GM23338 (cell line): Measurements from ENCODE around the gene TSEN2. TPM values are rescaled to one million over a fixed set of nuclear protein-coding genes. Genes with fewer than 3 reads are reported as not detected.

Experiments used
- ATAC-seq: fragments of 200-7000 bp; cut with Tn5 transposase; 3 replicates; pipeline ENCODE4 v1.9.1; 2020
- DNase-seq: peaks from one replicate; pipeline ENCODE4 v3.0.0-alpha.2; 2015; ENCODE audit warnings: low spot score
- H2AFZ ChIP-seq: fragments of 200-600 bp; sonication (generic); 2 replicates; pipeline ENCODE4 v1.8.0; 2016; ENCODE audit warnings: antibody characterized with exemption, mild to moderate bottlenecking, moderate library complexity
- H3F3A ChIP-seq: fragments of 200-600 bp; sonication (generic); replicated peaks from 2 replicates; pipeline ENCODE4 v1.8.0; 2017; ENCODE audit warnings: antibody characterized with exemption, mixed run types, low read depth
- H3K27ac ChIP-seq: fragments of 200-600 bp; sonication (generic); 2 replicates; pipeline ENCODE4 v1.6.1; 2016; ENCODE audit warnings: low read depth
- H3K27me3 ChIP-seq: fragments of 200-600 bp; sonication (generic); 2 replicates; pipeline ENCODE4 v1.8.0; 2016; ENCODE audit warnings: mild to moderate bottlenecking, mixed run types, moderate library complexity; ENCODE audit not compliant: insufficient read depth
- H3K36me3 ChIP-seq: fragments of 200-600 bp; sonication (generic); 2 replicates; pipeline ENCODE4 v1.8.0; 2016; ENCODE audit warnings: mild to moderate bottlenecking; ENCODE audit not compliant: insufficient read depth
- H3K4me1 ChIP-seq: fragments of 200-600 bp; sonication (generic); 2 replicates; pipeline ENCODE4 v1.8.0; 2016; ENCODE audit warnings: mild to moderate bottlenecking, moderate library complexity; ENCODE audit not compliant: insufficient read depth
- H3K4me2 ChIP-seq: fragments of 200-600 bp; sonication (generic); 2 replicates; pipeline ENCODE4 v1.7.1; 2017; ENCODE audit warnings: mixed run types
- H3K4me3 ChIP-seq: fragments of 200-600 bp; sonication (generic); 2 replicates; pipeline ENCODE4 v1.6.1; 2016; ENCODE audit warnings: mixed run types
- H3K79me2 ChIP-seq: fragments of 200-600 bp; sonication (generic); replicated peaks from 2 replicates; pipeline ENCODE4 v1.8.0; 2017; ENCODE audit warnings: mild to moderate bottlenecking; ENCODE audit not compliant: insufficient read depth
- H3K9me2 ChIP-seq: fragments of 200-600 bp; sonication (generic); 2 replicates; pipeline ENCODE4 v1.8.0; 2017; ENCODE audit not compliant: insufficient read depth
- H4K20me1 ChIP-seq: fragments of 200-600 bp; sonication (generic); replicated peaks from 2 replicates; pipeline ENCODE4 v1.8.0; 2017; ENCODE audit warnings: mild to moderate bottlenecking; ENCODE audit not compliant: insufficient read depth
- H3K27ac Mint-ChIP-seq: 2 replicates; pipeline ENCODE4 v1.8.0; 2020; ENCODE audit warnings: inconsistent platforms, mild to moderate bottlenecking, moderate library complexity, mixed read lengths
- H3K27me3 Mint-ChIP-seq: 3 replicates; pipeline ENCODE4 v1.8.0; 2022; ENCODE audit warnings: low read depth, mild to moderate bottlenecking, moderate library complexity, mixed read lengths, inconsistent platforms; ENCODE audit not compliant: insufficient read depth, poor library complexity
- H3K36me3 Mint-ChIP-seq: 3 replicates; pipeline ENCODE4 v1.8.0; 2021; ENCODE audit warnings: low read depth, mild to moderate bottlenecking, inconsistent platforms, moderate library complexity, mixed read lengths
- H3K4me1 Mint-ChIP-seq: 3 replicates; pipeline ENCODE4 v1.8.0; 2020; ENCODE audit warnings: mild to moderate bottlenecking, inconsistent platforms, mixed read lengths
- H3K4me3 Mint-ChIP-seq: 3 replicates; pipeline ENCODE4 v1.8.0; 2021; ENCODE audit warnings: moderate library complexity, mild to moderate bottlenecking, inconsistent platforms, mixed read lengths
- H3K9me3 Mint-ChIP-seq: 3 replicates; pipeline ENCODE4 v1.8.0; 2020; ENCODE audit warnings: moderate library complexity, mild to moderate bottlenecking, inconsistent platforms, mixed read lengths
- CREB1 ChIP-seq: fragments of 250-450 bp; sonication (Bioruptor Pico); IDR thresholded peaks from 2 replicates; pipeline ENCODE4 v1.5.0; 2020; ENCODE audit warnings: low read depth, mild to moderate bottlenecking, moderate library complexity
- EZH2 ChIP-seq: fragments of 200-600 bp; sonication (generic); IDR thresholded peaks from one replicate; pipeline ENCODE4 v1.8.0; 2017; ENCODE audit warnings: antibody characterized with exemption, mild to moderate bottlenecking, low read depth; ENCODE audit not compliant: unreplicated experiment
- EZH2phosphoT487 ChIP-seq: fragments of 200-600 bp; sonication (generic); IDR thresholded peaks from one replicate; pipeline ENCODE4 v1.8.1; 2018; ENCODE audit warnings: antibody characterized with exemption; ENCODE audit not compliant: unreplicated experiment
- JUNB ChIP-seq: IDR thresholded peaks from one replicate; pipeline ENCODE4 v1.6.1; 2016; ENCODE audit warnings: antibody characterized with exemption; ENCODE audit not compliant: unreplicated experiment
- polyA plus RNA-seq: library from polyadenylated mRNA; unstranded; fragments of >200 nt; fragmentation: Nextera tagmentation; extraction: Ambion mirVana; gene quantifications from 2 replicates; pipeline ENCODE4 v1.2.1, GENCODE V29; 2016
- total RNA-seq: library from RNA; depleted of rRNA; stranded (reverse); fragments of >200 nt; shearing (Covaris generic); gene quantifications from 2 replicates; pipeline ENCODE4 v1.2.3, GENCODE V29; 2014
- TF ChIP-seq, protein P1 (sequence below): fragments of 250-450 bp; sonication (Bioruptor Pico); IDR thresholded peaks from 2 replicates; pipeline ENCODE4 v1.5.0; 2020; ENCODE audit warnings: mild to moderate bottlenecking, moderate library complexity
- TF ChIP-seq, protein P2 (sequence below), 2 experiments: fragments of 200-600 bp in 1 of 2; sonication (generic) in 1 of 2; conservative IDR thresholded peaks; 2 replicates each; pipeline versions ENCODE4 v1.5.1 to v1.6.1; 2016 to 2017; ENCODE audit warnings: antibody characterized with exemption in 2 of 2, low read depth in 2 of 2, mild to moderate bottlenecking in 2 of 2, moderate library complexity in 1 of 2

The TSEN2 gene
- total and polyA plus RNA-seq, 2 experiments from 2014 or later, result 27.7 to 30.0 TPM

DNA sequence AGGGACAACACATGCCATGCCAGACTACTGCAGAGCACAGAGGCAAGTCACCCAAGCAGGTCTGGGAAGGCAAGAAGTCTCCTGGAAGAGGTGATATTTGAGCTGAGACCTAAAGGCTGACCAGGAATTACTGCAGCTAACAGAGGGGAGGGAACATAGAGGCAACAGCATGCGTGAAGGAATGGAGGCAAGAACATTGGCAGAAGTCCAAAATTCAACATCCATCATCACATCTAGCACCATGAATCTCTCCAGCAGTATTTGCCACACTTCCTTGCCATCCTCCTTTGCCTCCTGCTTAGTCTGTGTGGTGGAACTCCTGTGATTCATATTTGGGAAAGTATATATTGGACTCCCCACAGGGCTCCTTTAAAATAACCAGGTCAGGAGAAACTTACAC is 870 bp upstream of the TSEN2 start (continued):
- TF ChIP-seq, protein P1, sequence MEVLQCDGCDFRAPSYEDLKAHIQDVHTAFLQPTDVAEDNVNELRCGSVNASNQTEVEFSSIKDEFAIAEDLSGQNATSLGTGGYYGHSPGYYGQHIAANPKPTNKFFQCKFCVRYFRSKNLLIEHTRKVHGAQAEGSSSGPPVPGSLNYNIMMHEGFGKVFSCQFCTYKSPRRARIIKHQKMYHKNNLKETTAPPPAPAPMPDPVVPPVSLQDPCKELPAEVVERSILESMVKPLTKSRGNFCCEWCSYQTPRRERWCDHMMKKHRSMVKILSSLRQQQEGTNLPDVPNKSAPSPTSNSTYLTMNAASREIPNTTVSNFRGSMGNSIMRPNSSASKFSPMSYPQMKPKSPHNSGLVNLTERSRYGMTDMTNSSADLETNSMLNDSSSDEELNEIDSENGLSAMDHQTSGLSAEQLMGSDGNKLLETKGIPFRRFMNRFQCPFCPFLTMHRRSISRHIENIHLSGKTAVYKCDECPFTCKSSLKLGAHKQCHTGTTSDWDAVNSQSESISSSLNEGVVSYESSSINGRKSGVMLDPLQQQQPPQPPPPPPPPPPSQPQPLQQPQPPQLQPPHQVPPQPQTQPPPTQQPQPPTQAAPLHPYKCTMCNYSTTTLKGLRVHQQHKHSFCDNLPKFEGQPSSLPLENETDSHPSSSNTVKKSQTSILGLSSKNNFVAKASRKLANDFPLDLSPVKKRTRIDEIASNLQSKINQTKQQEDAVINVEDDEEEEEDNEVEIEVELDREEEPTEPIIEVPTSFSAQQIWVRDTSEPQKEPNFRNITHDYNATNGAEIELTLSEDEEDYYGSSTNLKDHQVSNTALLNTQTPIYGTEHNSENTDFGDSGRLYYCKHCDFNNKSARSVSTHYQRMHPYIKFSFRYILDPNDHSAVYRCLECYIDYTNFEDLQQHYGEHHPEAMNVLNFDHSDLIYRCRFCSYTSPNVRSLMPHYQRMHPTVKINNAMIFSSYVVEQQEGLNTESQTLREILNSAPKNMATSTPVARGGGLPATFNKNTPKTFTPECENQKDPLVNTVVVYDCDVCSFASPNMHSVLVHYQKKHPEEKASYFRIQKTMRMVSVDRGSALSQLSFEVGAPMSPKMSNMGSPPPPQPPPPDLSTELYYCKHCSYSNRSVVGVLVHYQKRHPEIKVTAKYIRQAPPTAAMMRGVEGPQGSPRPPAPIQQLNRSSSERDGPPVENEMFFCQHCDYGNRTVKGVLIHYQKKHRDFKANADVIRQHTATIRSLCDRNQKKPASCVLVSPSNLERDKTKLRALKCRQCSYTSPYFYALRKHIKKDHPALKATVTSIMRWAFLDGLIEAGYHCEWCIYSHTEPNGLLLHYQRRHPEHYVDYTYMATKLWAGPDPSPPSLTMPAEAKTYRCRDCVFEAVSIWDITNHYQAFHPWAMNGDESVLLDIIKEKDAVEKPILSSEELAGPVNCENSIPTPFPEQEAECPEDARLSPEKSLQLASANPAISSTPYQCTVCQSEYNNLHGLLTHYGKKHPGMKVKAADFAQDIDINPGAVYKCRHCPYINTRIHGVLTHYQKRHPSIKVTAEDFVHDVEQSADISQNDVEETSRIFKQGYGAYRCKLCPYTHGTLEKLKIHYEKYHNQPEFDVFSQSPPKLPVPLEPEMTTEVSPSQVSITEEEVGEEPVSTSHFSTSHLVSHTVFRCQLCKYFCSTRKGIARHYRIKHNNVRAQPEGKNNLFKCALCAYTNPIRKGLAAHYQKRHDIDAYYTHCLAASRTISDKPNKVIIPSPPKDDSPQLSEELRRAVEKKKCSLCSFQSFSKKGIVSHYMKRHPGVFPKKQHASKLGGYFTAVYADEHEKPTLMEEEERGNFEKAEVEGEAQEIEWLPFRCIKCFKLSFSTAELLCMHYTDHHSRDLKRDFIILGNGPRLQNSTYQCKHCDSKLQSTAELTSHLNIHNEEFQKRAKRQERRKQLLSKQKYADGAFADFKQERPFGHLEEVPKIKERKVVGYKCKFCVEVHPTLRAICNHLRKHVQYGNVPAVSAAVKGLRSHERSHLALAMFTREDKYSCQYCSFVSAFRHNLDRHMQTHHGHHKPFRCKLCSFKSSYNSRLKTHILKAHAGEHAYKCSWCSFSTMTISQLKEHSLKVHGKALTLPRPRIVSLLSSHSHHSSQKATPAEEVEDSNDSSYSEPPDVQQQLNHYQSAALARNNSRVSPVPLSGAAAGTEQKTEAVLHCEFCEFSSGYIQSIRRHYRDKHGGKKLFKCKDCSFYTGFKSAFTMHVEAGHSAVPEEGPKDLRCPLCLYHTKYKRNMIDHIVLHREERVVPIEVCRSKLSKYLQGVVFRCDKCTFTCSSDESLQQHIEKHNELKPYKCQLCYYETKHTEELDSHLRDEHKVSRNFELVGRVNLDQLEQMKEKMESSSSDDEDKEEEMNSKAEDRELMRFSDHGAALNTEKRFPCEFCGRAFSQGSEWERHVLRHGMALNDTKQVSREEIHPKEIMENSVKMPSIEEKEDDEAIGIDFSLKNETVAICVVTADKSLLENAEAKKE (CRISPR knock-in tag), result no peak

DNA sequence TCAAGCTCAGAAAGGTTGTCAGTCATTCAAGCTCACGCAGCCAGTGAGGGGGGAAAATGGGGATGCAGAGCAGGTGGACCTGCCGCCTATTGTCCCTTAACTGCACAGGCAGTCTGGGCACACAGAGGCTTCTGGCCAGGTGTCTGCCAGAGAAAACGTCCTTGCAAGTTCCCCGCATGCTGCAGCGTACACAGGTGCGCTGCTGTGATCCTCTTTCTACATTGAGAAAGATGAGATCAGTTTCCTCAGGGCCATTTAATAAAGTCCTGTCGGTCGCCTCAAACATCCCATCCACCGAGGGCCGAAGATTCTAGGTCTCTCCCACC is 445 bp upstream of the TSEN2 start:
- TF ChIP-seq, protein P2, sequence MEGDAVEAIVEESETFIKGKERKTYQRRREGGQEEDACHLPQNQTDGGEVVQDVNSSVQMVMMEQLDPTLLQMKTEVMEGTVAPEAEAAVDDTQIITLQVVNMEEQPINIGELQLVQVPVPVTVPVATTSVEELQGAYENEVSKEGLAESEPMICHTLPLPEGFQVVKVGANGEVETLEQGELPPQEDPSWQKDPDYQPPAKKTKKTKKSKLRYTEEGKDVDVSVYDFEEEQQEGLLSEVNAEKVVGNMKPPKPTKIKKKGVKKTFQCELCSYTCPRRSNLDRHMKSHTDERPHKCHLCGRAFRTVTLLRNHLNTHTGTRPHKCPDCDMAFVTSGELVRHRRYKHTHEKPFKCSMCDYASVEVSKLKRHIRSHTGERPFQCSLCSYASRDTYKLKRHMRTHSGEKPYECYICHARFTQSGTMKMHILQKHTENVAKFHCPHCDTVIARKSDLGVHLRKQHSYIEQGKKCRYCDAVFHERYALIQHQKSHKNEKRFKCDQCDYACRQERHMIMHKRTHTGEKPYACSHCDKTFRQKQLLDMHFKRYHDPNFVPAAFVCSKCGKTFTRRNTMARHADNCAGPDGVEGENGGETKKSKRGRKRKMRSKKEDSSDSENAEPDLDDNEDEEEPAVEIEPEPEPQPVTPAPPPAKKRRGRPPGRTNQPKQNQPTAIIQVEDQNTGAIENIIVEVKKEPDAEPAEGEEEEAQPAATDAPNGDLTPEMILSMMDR (conservative IDR thresholded peaks at IDR 0.05; ENCODE audit: low read depth in 2 of 2), result no peak
- TF ChIP-seq EZH2phosphoT487 (no peak), EZH2 (no peak), CREB1 (no peak), JUNB (no peak)

More for the DNA sequence above, 445 bp upstream of the TSEN2 start:
- peaks cover 10% of the 10 kb centered on the region for H3K27me3 Mint-ChIP-seq
- peak overlapping the region; percentile 94 for H3K4me3 Mint-ChIP-seq
- Histone ChIP-seq H3K36me3 (no peaks in the 10 kb centered on the region), H4K20me1 (peaks cover 5% of the 10 kb centered on the region; the same call in 1 of the 2 replicates), H3K9me2 (no peaks in the 10 kb centered on the region), H3K27me3 (no peaks in the 10 kb centered on the region), H3F3A (no peaks in the 10 kb centered on the region), H3K4me3 (peak overlapping the region; percentile 82), H3K27ac (peak overlapping the region; percentile 3; the same call in 1 of the 2 replicates), H3K4me1 (peaks cover 14% of the 10 kb centered on the region), H2AFZ (peak overlapping the region; percentile 98), H3K79me2 (peaks cover 39% of the 10 kb centered on the region), H3K4me2 (peak overlapping the region; percentile 97)
- H3K36me3 Mint-ChIP-seq, result peaks cover 4% of the 10 kb centered on the region; the same call in 1 of the 3 replicates
- peak overlapping the region; percentile 94 for H3K27ac Mint-ChIP-seq
- DNase-seq, result no peak
- peak; percentile 15 for ATAC-seq
- H3K9me3 Mint-ChIP-seq, result no peaks in the 10 kb centered on the region
- H3K4me1 Mint-ChIP-seq, result peaks cover 25% of the 10 kb centered on the region
